ENCODE measurements around the gene PDXK. TPM values are rescaled to one million over a fixed set of nuclear protein-coding genes. Genes with fewer than 3 reads are reported as not detected.

PDXK gene
- total RNA-seq, 1 donor, result 26.0 TPM

DNA sequence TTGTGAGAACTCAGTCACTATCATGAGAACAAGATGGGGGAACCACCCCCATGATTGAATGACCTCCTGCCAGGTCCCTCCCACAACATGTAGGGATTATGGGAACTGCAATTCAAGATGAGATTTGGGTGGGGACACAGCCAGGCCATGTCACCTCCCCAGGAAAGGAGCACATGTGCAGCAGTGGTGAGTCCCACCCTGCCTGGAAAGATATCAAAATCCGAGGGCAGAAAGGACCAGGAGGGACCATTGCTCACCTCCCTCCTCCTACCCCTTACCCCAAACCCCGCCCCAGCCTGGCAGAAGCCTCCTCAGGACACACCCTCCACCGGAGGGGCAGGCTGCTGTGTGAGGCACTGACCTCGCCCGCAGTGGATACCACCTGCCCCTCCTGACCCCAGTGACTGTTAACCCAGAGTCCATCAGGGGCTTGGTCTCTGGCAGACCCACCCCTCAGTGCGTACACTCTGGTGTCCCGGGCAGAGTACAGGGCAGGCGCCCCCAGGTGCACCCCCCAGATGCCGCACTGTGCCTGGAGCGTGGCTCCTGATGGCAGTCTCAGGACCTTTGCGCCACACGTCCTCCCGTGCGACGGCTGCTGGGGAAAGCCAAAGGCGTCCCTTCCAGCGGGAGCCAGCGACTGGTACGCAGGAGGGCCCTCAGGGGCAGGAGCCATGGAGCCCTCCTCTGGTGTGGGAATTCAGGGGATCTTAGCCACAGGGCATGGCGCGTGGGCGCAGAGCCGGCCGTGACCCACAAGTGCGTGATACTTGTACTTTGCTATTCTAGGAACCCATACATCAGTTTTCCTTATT, 20.9 kb downstream of the PDXK start:
- Histone ChIP-seq H3K27me3 (ENCODE audit: insufficient read depth, low read length) (no peaks in the 10 kb centered on the region), H3K4me3 (ENCODE audit: low read length) (no peak overlapping the region), H3K4me1 (ENCODE audit: insufficient read depth, low read length) (no peaks in the 10 kb centered on the region), H3K9me3 (ENCODE audit: low read depth, low read length) (no peaks in the 10 kb centered on the region)

DNA sequence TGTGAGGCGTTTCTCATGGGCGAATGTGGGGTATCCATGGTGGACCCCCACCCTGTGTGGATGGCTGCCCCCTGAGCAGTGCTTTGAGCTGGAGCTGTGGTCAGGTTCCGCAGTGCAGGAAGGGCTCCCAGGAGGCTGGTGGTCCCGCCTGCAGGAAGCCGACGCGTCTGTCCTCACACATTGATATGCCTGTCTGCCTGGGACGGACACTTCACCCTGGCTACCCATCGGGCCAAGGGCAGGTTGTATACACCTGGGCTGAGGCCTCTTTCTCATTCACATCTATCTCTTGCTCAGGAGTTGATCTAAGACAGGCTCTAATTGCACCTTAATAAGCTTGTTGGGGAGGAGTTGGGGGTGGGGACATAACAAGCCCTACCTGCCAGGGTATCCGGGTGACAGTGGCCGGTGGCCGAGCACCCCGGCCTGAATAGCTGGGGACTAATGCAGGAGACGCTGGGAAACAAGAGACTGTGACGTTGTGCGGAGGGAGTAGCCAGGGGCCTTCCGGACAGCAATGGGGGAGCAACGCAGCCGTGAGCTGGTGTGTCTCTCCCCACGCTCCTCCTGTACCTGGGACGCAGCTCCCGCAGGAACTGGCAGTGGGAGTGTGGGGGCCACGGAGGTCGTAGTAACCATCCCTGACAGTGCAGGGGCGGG, 21.7 kb downstream of the PDXK start:
- no peaks in the 10 kb centered on the region for H3K4me1 ChIP-seq (ENCODE audit: insufficient read depth, low read length)
- H3K27me3 ChIP-seq (ENCODE audit: insufficient read depth, low read length), result no peaks in the 10 kb centered on the region
- H3K9me3 ChIP-seq (ENCODE audit: low read depth, low read length), result no peaks in the 10 kb centered on the region
- H3K4me3 ChIP-seq (ENCODE audit: low read length), result no peak overlapping the region

DNA sequence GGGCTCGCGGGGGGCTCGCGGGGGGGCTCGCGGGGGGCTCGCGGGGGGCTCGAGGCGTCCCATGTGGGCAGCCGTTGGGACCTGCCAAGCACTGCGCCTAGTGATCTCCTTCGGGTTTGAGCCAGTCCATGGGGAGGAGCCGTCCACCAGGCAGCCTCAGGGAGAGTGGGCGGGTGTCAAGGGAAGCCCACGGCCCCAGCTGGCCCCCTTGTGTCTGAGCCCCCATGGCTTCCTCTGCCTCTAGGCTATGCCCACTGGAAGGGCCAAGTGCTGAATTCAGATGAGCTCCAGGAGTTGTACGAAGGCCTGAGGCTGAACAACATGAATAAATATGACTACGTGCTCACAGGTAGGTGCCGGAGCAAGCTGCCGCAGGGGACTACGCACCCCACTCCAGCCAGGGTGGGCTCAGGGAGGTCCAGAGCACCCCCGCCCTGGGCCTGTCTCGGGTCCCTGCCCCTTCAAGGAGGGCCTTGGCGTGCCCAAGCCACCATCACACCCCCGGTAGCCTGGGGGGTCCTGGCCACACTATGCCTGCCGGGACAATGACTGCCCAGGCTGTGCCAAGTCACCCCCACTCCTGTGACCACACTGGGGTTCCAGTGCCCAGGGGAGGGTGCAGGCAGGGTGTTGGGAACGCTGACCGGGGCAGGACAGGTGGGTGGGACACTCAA, 22.6 kb downstream of the PDXK start:
- no peaks in the 10 kb centered on the region for H3K4me1 ChIP-seq (ENCODE audit: insufficient read depth, low read length)
- H3K9me3 ChIP-seq (ENCODE audit: low read depth, low read length), result no peaks in the 10 kb centered on the region
- H3K27me3 ChIP-seq (ENCODE audit: insufficient read depth, low read length), result no peaks in the 10 kb centered on the region
- no peak overlapping the region for H3K4me3 ChIP-seq (ENCODE audit: low read length)

DNA sequence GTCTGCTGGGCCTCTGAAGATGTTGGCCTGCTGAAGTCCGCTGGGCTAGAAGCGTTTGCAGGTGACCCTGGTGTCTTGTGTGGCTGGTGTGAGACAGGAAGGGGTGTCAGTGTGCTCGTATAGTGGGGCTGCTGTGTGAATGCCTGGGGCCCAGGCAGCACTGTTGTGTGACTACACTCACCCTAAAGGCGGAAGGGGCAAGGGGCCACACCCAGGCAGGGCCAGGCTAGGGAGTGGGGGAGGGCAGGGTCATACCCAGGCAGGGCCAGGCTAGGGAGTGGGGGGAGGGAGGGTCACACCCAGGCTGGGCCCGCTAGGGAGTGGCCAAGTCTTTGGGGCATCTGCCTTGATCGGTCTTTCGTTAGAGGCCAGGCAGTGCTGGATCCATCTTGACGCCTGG, 25.0 kb downstream of the PDXK start:
- Histone ChIP-seq H3K4me3 (ENCODE audit: low read length) (no peak overlapping the region), H3K27me3 (ENCODE audit: insufficient read depth, low read length) (no peaks in the 10 kb centered on the region), H3K9me3 (ENCODE audit: low read depth, low read length) (no peaks in the 10 kb centered on the region), H3K4me1 (ENCODE audit: insufficient read depth, low read length) (no peaks in the 10 kb centered on the region)

DNA sequence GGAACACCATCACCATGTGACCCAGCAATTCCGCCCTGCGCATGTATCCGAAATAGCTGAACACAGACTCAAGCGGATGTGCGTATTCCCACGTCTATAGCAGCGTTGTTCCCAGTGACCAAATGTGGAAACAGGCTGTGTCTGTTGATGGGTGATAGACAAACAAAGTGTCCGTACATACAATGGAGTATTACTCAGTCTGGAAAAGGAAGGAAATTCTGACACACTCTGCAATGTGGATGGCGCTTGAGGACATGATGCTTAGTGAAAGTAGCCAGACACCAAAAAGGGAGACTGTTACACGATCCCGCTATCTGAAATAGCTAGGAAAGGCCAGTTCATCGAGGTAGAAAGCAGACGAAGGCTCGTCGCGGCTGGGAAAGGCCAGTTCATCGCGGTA, 25.8 kb downstream of the PDXK start:
- Histone ChIP-seq H3K9me3 (ENCODE audit: low read depth, low read length) (no peaks in the 10 kb centered on the region), H3K4me1 (ENCODE audit: insufficient read depth, low read length) (no peaks in the 10 kb centered on the region), H3K4me3 (ENCODE audit: low read length) (no peak overlapping the region), H3K27me3 (ENCODE audit: insufficient read depth, low read length) (no peaks in the 10 kb centered on the region)

DNA sequence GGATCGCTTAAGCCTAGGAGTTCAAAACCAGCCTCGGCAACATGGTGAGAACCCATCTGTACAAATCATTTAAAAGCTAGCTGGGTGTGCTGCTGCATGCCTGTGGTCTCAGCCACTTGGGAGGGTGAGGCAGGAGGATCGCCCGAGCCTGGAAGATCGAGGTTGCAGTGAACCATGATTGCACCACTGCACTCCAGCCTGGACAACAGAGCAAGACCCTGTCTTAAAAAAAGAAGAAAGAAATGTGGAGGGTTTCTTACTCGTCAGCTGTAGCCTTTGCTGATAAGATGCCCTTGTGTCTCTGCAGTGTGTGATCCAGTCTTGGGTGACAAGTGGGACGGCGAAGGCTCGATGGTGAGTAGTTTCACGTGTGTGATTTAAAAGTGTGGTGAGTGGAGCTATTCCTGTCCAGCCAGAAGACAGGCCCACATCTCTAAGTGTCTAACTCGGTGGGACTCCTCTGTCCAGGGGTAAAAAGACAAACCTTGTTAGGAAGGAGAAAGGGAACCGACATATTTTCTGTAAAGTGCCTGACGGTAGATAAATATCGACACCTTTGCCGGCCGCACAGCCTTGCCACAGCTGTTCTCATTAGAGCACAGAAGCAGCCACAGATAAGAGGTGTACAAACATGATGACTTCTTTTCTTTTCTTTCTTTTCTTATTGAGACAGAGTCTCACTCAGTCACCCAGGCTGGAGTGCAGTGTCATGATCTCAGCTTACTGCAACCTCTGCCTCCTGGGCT, 27.0 kb downstream of the PDXK start:
- Histone ChIP-seq H3K4me3 (ENCODE audit: low read length) (no peak overlapping the region), H3K9me3 (ENCODE audit: low read depth, low read length) (no peaks in the 10 kb centered on the region), H3K4me1 (ENCODE audit: insufficient read depth, low read length) (no peaks in the 10 kb centered on the region), H3K27me3 (ENCODE audit: insufficient read depth, low read length) (no peaks in the 10 kb centered on the region)

DNA sequence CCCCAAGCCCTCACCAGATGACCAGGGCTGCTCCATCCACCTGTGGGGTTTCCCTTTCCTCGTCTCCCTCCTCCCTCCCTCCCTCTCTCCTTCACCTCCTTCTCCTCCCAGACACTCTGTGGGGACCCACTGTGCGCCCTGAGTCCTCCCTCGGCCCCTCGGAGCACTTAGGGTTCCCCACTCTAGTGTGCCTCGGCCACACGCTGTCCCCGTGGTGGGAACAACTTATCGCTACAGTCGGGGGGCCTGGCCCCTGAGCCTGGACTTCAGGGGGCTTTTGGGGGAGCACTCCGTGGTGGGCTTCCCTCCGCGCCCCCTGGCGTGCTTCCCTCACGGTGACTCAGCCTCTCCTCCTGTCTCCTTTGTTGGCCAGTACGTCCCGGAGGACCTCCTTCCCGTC, 29.7 kb downstream of the PDXK start:
- H3K4me3 ChIP-seq (ENCODE audit: low read length), result no peak overlapping the region
- no peaks in the 10 kb centered on the region for H3K4me1 ChIP-seq (ENCODE audit: insufficient read depth, low read length)
- no peaks in the 10 kb centered on the region for H3K9me3 ChIP-seq (ENCODE audit: low read depth, low read length)
- H3K27me3 ChIP-seq (ENCODE audit: insufficient read depth, low read length), result no peaks in the 10 kb centered on the region

DNA sequence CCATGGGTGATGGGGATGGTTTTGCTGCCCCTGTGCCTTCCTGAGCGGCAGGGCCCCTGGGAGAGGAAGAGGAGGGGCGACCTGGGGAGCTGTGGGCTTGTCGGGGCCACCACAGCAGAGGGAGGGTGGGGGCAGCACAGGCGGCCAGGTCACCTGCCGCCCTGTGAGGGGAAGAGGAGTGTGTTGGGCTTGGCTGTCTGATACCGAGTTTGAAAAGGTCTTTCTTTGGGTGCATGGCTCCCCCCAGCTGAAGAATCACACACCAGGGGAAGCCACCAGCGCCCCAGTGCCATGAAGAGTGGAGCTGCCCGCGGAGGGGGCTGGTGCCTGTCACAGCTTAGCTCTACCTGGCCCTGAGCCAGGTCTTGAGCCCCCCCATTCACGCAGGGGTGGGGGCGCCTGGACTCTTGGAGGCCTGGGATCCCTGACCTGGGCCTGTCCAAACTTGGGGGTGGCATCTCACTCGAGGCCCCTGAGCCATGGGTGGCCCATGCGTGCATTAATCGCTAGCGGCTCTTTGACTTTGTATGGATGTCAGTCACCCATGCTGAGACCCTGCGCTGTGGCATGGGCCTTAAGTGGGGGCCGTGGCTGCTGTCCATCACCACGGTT, 30.8 kb downstream of the PDXK start:
- Histone ChIP-seq H3K27me3 (ENCODE audit: insufficient read depth, low read length) (no peaks in the 10 kb centered on the region), H3K4me3 (ENCODE audit: low read length) (no peak overlapping the region), H3K4me1 (ENCODE audit: insufficient read depth, low read length) (no peaks in the 10 kb centered on the region), H3K9me3 (ENCODE audit: low read depth, low read length) (no peaks in the 10 kb centered on the region)

DNA sequence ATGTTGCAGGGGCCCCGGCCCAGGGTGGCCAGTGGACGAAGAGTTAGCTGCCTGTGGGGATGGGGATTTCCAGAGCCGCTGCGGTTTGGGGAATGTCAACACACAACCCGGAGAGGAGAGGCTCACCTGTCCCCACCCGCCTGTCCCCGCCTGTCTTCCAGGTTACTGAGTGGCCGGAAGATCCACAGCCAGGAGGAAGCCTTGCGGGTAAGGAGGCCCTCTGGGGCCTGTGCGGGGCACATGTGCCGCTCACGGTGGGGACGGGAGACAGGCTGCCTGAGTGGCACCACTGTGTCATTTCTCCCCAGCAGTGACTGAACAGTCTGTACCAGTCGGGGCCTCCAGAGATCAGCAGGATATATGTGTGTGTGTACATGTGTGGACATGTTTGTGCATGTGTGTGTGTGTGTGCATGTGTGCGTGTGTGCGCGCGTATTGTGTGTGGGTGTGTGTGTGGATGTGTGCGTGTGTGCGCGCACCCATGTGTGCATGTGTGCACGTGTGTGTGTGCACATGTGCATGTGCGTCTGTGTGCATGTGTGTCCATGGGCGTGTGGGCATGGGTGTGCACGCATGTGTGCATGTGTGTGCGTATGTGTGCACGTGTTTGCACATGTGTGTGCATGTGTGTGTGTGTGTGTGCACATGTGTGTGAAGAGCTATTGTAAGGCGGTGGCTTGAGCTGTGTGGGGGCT, 31.6 kb downstream of the PDXK start:
- Histone ChIP-seq H3K4me3 (ENCODE audit: low read length) (no peak overlapping the region), H3K4me1 (ENCODE audit: insufficient read depth, low read length) (no peaks in the 10 kb centered on the region), H3K9me3 (ENCODE audit: low read depth, low read length) (no peaks in the 10 kb centered on the region), H3K27me3 (ENCODE audit: insufficient read depth, low read length) (no peaks in the 10 kb centered on the region)

DNA sequence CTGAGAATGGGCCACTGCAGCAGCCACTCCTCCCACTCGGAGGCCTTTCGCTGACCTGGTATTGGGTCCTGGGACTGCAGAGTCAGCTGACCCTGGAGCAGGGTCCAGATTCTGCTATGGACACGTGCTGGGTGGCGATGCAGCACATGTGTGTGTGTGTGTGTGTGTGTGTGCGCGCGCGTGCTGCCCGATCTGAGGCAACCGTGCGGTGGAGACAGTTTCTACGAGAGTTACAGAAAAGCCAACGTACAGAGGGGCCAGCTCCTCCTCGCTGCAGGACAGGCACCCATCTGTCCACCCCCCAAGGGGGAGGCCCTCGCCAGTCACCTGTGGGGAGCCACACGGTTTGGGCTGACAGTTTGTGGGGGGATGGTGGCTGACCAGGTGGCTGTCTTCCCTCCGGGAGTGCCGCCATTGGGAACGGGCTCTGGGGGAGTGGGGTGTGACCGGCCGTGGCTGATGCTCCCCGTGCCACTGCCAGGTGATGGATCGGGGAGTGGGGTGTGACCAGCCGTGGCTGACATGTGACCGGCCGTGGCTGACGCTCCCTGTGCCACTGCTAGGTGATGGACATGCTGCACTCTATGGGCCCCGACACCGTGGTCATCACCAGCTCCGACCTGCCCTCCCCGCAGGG, 33.1 kb downstream of the PDXK start:
- H3K9me3 ChIP-seq (ENCODE audit: low read depth, low read length), result no peaks in the 10 kb centered on the region
- H3K4me1 ChIP-seq (ENCODE audit: insufficient read depth, low read length), result no peaks in the 10 kb centered on the region
- H3K27me3 ChIP-seq (ENCODE audit: insufficient read depth, low read length), result no peaks in the 10 kb centered on the region
- H3K4me3 ChIP-seq (ENCODE audit: low read length), result no peak overlapping the region

DNA sequence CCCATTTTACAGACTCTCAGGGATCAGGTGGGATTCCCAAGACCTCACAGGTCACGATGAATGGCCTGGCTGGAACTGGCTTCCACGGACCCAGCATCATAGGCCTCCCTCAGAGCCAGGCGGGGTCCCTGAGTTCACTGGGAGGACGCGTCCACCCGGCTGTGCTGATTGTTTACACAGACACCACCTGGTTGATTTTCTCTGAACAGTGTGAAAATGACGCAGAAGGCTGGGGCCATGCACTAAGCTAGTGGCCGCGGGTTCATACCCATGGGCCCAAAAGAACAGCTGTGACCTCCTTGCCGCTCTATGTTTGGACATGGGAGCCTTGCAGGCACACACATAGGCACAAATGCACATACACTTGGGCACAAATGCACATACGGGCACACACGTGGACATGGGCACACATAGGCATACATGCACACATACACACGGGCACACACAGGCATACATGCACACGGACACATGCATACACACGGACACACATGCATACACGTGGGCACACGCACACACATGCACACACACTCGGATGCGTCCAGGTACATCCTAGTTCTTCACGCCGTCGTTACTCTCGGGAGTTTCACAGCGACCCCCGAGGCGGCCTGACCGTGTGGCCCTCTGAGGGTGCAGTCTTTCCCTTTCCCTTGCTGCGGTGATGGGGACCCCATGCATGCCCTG, 34.0 kb downstream of the PDXK start:
- H3K9me3 ChIP-seq (ENCODE audit: low read depth, low read length), result no peaks in the 10 kb centered on the region
- H3K4me3 ChIP-seq (ENCODE audit: low read length), result no peak overlapping the region
- H3K27me3 ChIP-seq (ENCODE audit: insufficient read depth, low read length), result no peaks in the 10 kb centered on the region
- no peaks in the 10 kb centered on the region for H3K4me1 ChIP-seq (ENCODE audit: insufficient read depth, low read length)

DNA sequence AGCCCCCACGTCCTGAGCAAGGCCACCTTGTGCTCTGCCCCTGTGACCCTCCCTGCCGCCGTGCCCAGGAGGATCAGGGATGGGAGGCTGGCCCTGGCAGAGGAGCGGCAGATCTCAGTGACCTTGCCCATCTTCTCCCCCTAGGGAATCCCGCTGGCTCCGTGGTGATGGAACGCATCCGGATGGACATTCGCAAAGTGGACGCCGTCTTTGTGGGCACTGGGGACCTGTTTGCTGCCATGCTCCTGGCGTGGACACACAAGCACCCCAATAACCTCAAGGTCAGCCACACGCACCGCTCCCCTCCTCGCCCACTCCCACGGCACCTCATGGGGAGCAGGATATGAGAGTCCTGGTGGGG, 34.5 kb downstream of the PDXK start:
- no peaks in the 10 kb centered on the region for H3K9me3 ChIP-seq (ENCODE audit: low read depth, low read length)
- no peaks in the 10 kb centered on the region for H3K27me3 ChIP-seq (ENCODE audit: insufficient read depth, low read length)
- no peaks in the 10 kb centered on the region for H3K4me1 ChIP-seq (ENCODE audit: insufficient read depth, low read length)
- H3K4me3 ChIP-seq (ENCODE audit: low read length), result no peak overlapping the region

DNA sequence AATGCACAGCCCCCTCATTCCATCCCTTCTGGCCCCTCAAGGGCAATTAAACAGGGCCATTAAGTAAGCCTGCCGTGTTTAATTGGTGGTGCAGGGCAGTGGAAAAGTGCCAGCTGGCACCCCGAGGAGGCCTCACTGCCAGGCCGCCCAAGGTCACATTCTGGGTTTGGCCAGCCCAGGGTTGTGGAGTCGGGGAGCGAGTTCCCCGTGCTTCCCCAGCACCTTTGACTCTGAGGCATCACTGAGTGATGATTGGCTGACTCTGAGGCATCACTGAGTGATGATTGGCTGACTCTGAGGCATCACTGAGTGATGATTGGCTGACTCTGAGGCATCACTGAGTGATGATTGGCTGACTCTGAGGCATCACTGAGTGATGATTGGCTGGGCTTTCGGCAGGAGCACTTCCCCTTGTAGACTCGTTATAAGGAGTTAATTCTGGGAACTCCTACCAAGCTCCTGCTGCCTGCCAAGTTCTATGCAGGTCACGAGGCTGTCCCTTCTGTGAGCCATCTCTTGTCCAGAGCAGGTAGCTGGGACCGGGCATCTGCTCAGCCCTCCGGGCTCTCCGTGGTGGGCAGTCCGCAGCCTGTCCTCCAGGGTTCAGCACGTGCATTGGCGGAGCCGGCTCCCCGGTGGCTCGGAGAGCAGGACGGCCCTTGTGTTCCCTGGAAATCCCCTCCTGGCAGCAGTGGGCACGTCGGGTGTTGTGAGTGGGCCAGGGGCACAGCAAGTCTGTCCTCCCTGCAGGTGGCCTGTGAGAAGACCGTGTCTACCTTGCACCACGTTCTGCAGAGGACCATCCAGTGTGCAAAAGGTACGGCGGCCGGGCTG, 36.2 kb downstream of the PDXK start:
- H3K9me3 ChIP-seq (ENCODE audit: low read depth, low read length), result no peaks in the 10 kb centered on the region
- H3K4me3 ChIP-seq (ENCODE audit: low read length), result no peak overlapping the region
- H3K27me3 ChIP-seq (ENCODE audit: insufficient read depth, low read length), result no peaks in the 10 kb centered on the region
- no peaks in the 10 kb centered on the region for H3K4me1 ChIP-seq (ENCODE audit: insufficient read depth, low read length)

Data from mononuclear cell (primary cell).